Gastrocnemius medialis (tissue), 4 donors: ENCODE data around the gene WNT16.

ENCODE experiments used
- CTCF ChIP-seq, 5 experiments: fragments of 450-650 bp in 3 of 5; fragments of 200-600 bp in 2 of 5; sonication (generic) in 2 of 5; IDR thresholded peaks in 4 of 5; conservative IDR thresholded peaks in 1 of 5; 1 replicate in 4 of 5; 2 replicates in 1 of 5; pipeline ENCODE4 v1.5.1; 2016 to 2019; ENCODE audit warnings: antibody characterized with exemption in 5 of 5, mild to moderate bottlenecking in 3 of 5, moderate library complexity in 3 of 5
- POLR2A ChIP-seq, 2 donors: fragments of 450-650 bp; IDR thresholded peaks; one replicate each; pipeline ENCODE4 v1.6.1; 2017; ENCODE audit warnings: antibody characterized with exemption in 2 of 2, mild to moderate bottlenecking in 2 of 2, moderate library complexity in 2 of 2

- no peak for TF ChIP-seq CTCF (IDR thresholded peaks at IDR 0.05 in 4 of 5, conservative IDR thresholded peaks at IDR 0.05 in 1 of 5)
- TF ChIP-seq POLR2A (IDR thresholded peaks at IDR 0.05): no peak
These were observed 22.9 kb downstream of the WNT16 start for GRCh38 chr7:121351682-121352081.
